ENCODE results near the gene SMC5. TPM values are rescaled to one million over a fixed set of nuclear protein-coding genes. Genes with fewer than 3 reads are reported as not detected.

Gene SMC5
- total RNA-seq, 4 donors from 2014 or later: 17.2 to 27.4 (median 17.8) TPM

- TF ChIP-seq EP300 (IDR thresholded peaks at IDR 0.05): no peak
- no peak for TF ChIP-seq CTCF (IDR thresholded peaks at IDR 0.05)
- H3K27me3 ChIP-seq: no peaks in the 10 kb centered on the region
- H3K36me3 ChIP-seq: peaks cover 7 to 22% (median 13%) of the 10 kb centered on the region in 4 donors
- peaks cover 42 to 71% (median 66%) of the 10 kb centered on the region in 4 donors for H3K4me1 ChIP-seq
- intact Hi-C loops (cut with DNase I): loop anchor here (5.0 kb wide), 1 partner anchor 342 kb away; no protein-coding TSS in a partner anchor
- H3K4me3 ChIP-seq: peak overlapping the region; percentile 72 to 83 (median 80)
- no peak for DNase-seq (ENCODE audit: extremely low spot score)
- WGBS: 89% methylated on average over 8 of the region's 8 CpGs
- no peak overlapping the region for H3K27ac ChIP-seq (replicated peaks in 1 of 4)
- no peaks in the 10 kb centered on the region for H3K9me3 ChIP-seq
These were observed 1.8 kb downstream of the SMC5 start for GRCh38 chr9:70260606-70261005.

GRCh38 chr9:70261131-70261870, 2.5 kb downstream of the SMC5 start:
- H3K4me1 ChIP-seq: peaks cover 42 to 68% (median 62%) of the 10 kb centered on the region in 4 donors
- intact Hi-C loops (cut with DNase I): loop anchor here (5.0 kb wide), 1 partner anchor 341 kb away; no protein-coding TSS in a partner anchor
- H3K27ac ChIP-seq (replicated peaks in 1 of 4): no peak overlapping the region
- H3K27me3 ChIP-seq: no peaks in the 10 kb centered on the region
- H3K9me3 ChIP-seq: no peaks in the 10 kb centered on the region
- peaks cover 10 to 29% (median 17%) of the 10 kb centered on the region in 4 donors for H3K36me3 ChIP-seq
- no peak for DNase-seq (ENCODE audit: extremely low spot score)
- TF ChIP-seq CTCF (IDR thresholded peaks at IDR 0.05) (no peak), POLR2A (IDR thresholded peaks at IDR 0.05; ENCODE audit: low read depth) (no peak), EP300 (IDR thresholded peaks at IDR 0.05) (no peak), POLR2AphosphoS5 (IDR thresholded peaks at IDR 0.05) (no peak)
- WGBS: 61% methylated on average over 4 of the region's 4 CpGs
- no peak overlapping the region for H3K4me3 ChIP-seq

- no peaks in the 10 kb centered on the region for H3K27me3 ChIP-seq
- H3K36me3 ChIP-seq: peaks cover 10 to 33% (median 22%) of the 10 kb centered on the region in 4 donors
- peak overlapping the region; percentile 47 to 72 (median 55) for H3K27ac ChIP-seq (replicated peaks in 1 of 4)
- intact Hi-C loops (cut with DNase I): loop anchor here (5.0 kb wide), 1 partner anchor 340 kb away; no protein-coding TSS in a partner anchor
- no peak overlapping the region for H3K4me3 ChIP-seq
- peaks cover 36 to 57% (median 51%) of the 10 kb centered on the region in 4 donors for H3K4me1 ChIP-seq
- DNase-seq (ENCODE audit: extremely low spot score): no peak
- H3K9me3 ChIP-seq: no peaks in the 10 kb centered on the region
- no peak for TF ChIP-seq POLR2AphosphoS5 (IDR thresholded peaks at IDR 0.05)
- no peak for TF ChIP-seq EP300 (IDR thresholded peaks at IDR 0.05)
- no peak for TF ChIP-seq POLR2A (IDR thresholded peaks at IDR 0.05; ENCODE audit: low read depth)
- TF ChIP-seq CTCF (IDR thresholded peaks at IDR 0.05): no peak
- WGBS: 94% methylated on average over 2 of the region's 2 CpGs
These were observed 3.6 kb downstream of the SMC5 start for GRCh38 chr9:70262366-70262765.

GRCh38 chr9:70262948-70263347, 4.2 kb downstream of the SMC5 start:
- intact Hi-C loops (cut with DNase I): loop anchor here (5.0 kb wide), 1 partner anchor 339 kb away; no protein-coding TSS in a partner anchor
- DNase-seq (ENCODE audit: extremely low spot score): no peak
- Histone ChIP-seq H3K27me3 (no peaks in the 10 kb centered on the region), H3K9me3 (no peaks in the 10 kb centered on the region), H3K4me1 (peaks cover 31 to 51% (median 46%) of the 10 kb centered on the region in 4 donors), H3K27ac (replicated peaks in 1 of 4) (peak overlapping the region; percentile 47 to 72 (median 55)), H3K4me3 (no peak overlapping the region), H3K36me3 (peaks cover 10 to 34% (median 22%) of the 10 kb centered on the region in 4 donors)
- 22% methylated on average over 6 of the region's 6 CpGs for WGBS
- no peak for TF ChIP-seq EP300 (IDR thresholded peaks at IDR 0.05)
- no peak for TF ChIP-seq POLR2AphosphoS5 (IDR thresholded peaks at IDR 0.05)
- no peak for TF ChIP-seq POLR2A (IDR thresholded peaks at IDR 0.05; ENCODE audit: low read depth)
- TF ChIP-seq CTCF (IDR thresholded peaks at IDR 0.05): no peak

All from esophagus muscularis mucosa (tissue), 4 donors.